AG09319 (cell line): ENCODE data around the gene SLC25A26.

ENCODE experiments used
- DNase-seq: peaks from one replicate; pipeline ENCODE4 v3.0.0-alpha.2; 2010; ENCODE audit warnings: low read depth; ENCODE audit errors: extremely low read depth
- TF ChIP-seq, protein P1 (sequence below): IDR thresholded peaks from 2 replicates; pipeline ENCODE4 v1.5.1; 2011; ENCODE audit warnings: low read depth, mild to moderate bottlenecking, inconsistent platforms, low read length, moderate library complexity

Gene SLC25A26

DNA sequence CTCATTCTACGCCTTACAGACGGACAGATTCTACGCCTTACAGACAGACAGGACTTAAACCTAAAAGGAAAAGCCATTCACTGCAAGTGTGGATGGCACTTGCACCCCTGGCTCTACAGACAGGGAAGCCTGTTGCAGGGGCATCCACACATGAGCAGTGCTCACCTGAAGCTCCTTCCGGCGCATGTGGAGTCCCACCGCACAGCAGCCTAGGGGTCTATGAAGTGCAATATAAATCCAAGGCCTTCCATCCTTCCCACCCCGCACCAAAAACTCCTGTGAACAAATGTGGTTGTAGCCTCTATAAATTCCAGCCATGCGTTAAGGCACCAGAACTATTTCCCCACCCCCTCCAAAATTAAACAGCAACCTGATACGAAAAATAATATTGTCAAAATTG lies 158.8 kb downstream of the SLC25A26 start:
- no peak for DNase-seq
- TF ChIP-seq, protein P1, sequence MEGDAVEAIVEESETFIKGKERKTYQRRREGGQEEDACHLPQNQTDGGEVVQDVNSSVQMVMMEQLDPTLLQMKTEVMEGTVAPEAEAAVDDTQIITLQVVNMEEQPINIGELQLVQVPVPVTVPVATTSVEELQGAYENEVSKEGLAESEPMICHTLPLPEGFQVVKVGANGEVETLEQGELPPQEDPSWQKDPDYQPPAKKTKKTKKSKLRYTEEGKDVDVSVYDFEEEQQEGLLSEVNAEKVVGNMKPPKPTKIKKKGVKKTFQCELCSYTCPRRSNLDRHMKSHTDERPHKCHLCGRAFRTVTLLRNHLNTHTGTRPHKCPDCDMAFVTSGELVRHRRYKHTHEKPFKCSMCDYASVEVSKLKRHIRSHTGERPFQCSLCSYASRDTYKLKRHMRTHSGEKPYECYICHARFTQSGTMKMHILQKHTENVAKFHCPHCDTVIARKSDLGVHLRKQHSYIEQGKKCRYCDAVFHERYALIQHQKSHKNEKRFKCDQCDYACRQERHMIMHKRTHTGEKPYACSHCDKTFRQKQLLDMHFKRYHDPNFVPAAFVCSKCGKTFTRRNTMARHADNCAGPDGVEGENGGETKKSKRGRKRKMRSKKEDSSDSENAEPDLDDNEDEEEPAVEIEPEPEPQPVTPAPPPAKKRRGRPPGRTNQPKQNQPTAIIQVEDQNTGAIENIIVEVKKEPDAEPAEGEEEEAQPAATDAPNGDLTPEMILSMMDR: no peak

DNA sequence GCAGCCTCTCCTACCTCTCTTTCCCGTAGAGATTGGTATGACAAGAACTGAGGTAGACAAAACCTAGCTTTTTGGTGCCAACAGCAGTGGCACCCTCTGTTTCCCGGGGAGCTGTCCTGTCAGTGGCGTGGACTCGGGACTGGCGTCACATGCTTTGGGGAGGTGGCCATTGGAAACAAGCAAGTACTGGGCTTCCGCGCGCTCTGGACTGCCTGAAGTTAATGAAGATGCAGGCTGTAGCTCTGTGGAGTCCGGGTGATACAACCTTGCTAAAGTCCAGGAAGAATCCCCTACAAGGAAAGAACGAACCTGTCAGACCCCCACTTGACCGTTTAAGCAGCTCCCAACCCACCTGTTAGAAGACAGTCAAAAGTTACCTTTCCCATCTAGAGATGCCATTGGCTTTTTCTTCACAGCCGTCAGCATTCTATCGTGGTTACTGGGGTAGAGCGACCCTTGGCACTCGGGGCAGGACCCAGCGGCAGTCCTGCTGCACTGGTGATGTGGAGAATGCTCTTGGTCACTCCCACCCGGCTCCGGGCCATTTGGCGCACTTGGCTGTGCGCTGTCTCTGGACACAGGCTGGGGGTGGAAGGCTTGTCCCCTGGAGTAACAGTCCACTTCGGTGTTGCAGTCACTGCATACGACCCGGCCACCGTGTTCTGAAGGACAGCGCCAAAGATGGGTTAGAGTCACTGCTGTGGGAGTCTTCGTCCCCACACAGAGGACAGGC lies 159.6 kb downstream of the SLC25A26 start:
- TF ChIP-seq, protein P1: no peak
- DNase-seq: no peak

DNA sequence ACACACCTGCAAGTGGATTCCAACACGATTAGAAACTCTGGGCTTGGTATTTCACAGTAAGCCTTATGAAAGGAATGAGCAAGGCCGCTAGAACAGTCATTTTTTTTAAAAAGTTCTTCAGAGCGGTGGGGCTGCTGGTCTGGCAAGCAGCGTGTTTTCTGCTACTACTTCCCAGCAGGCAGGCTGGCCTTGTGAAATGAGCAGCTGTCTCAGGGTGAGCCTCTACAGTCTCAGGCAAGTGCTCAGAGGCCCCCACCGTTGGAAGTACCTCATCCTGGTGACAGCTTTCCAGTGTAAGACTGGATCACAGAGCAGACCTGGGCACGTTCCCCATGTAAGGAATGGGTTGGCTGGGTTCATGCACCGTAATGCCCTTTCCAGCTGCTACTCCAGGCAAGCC lies 160.8 kb downstream of the SLC25A26 start:
- TF ChIP-seq, protein P1: no peak
- no peak for DNase-seq

GRCh38 chr3:66382142-66382541 lies 161.3 kb downstream of the SLC25A26 start:
- TF ChIP-seq, protein P1: no peak
- DNase-seq: no peak

GRCh38 chr3:66383023-66383422 lies 162.2 kb downstream of the SLC25A26 start:
- DNase-seq: no peak
- TF ChIP-seq, protein P1: no peak

DNA sequence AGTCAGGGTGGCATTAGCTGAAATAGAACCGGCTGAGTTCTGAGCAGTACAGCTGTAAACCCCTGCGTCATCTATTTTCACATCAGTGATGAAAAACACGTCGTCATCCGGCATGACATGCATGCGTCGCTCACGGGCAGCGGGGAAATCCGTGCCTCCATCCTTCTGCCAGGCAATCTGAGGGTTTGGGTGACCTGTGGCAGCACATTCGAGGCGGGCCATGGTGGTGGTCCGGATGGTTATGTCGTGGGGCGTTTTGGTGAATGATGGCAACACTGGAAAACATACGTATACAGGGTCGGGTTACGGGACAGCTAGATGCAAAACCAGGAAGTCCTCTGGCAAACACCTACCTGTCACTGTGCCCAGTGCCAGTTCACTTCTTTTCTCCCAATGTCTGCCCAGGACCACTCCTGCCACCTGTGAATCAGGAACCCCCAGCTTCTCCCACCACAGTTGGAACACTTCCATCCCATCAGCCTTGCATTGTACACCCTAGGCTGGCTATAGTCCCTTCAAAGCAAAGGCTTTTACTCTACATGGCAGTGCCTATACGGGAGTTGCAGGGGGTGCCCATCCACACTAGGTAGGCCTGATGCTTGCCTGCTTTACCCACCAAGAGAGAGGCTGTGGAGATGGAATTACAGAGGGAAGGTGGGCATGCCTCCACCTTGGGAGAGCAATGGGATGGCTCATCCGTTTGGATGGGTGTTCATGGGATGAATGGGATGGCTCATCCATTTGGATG lies 163.4 kb downstream of the SLC25A26 start:
- TF ChIP-seq, protein P1: no peak
- DNase-seq: no peak

- TF ChIP-seq, protein P1: no peak
- no peak for DNase-seq
These were observed 164.3 kb downstream of the SLC25A26 start for GRCh38 chr3:66385066-66385465.
